ENCODE data around the gene PASK. TPM values are rescaled to one million over a fixed set of nuclear protein-coding genes. Genes with fewer than 3 reads are reported as not detected.

The PASK gene
- total RNA-seq, 4 donors from 2014 or later = 3.4 to 8.9 (median 5.6) TPM

DNA sequence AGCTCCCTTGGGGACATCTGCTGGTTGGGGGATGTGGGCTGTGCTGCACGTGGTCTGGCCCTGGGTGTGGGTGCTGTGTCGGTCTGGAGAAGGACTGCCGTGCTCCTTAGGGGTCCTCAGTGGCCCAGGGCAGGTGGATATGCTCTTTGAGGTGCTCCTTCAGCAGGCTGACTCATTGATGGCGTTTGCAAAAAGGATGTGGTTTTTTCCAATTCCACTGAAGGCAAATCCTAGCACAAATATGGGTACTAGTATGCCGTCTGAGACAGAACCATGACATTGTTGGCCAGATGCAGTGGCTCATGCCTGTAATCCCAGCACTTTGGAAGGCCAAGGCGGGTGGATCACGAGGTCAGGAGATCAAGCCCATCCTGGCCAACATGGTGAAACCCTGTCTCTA lies 4.3 kb upstream of the PASK start:
- H3K4me3 ChIP-seq = no peak overlapping the region
- peaks cover 8 to 59% (median 12%) of the 10 kb centered on the region in 3 donors for H3K36me3 ChIP-seq
- H3K9me3 ChIP-seq = no peaks in the 10 kb centered on the region
- 79 to 86% methylated on average over 4 to 6 of the region's 7 CpGs for WGBS, 2 donors
- H3K4me1 ChIP-seq = peaks cover 15 to 28% (median 15%) of the 10 kb centered on the region in 3 donors
- no peak overlapping the region for H3K27ac ChIP-seq
- intact Hi-C loops (cut with DNase I) = no loop called here
- DNase-seq = no peak
- no peaks in the 10 kb centered on the region for H3K27me3 ChIP-seq
- TF ChIP-seq, protein P1, sequence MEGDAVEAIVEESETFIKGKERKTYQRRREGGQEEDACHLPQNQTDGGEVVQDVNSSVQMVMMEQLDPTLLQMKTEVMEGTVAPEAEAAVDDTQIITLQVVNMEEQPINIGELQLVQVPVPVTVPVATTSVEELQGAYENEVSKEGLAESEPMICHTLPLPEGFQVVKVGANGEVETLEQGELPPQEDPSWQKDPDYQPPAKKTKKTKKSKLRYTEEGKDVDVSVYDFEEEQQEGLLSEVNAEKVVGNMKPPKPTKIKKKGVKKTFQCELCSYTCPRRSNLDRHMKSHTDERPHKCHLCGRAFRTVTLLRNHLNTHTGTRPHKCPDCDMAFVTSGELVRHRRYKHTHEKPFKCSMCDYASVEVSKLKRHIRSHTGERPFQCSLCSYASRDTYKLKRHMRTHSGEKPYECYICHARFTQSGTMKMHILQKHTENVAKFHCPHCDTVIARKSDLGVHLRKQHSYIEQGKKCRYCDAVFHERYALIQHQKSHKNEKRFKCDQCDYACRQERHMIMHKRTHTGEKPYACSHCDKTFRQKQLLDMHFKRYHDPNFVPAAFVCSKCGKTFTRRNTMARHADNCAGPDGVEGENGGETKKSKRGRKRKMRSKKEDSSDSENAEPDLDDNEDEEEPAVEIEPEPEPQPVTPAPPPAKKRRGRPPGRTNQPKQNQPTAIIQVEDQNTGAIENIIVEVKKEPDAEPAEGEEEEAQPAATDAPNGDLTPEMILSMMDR (IDR thresholded peaks at IDR 0.05) = no peak
- TF ChIP-seq POLR2A (IDR thresholded peaks at IDR 0.05) = no peak

DNA sequence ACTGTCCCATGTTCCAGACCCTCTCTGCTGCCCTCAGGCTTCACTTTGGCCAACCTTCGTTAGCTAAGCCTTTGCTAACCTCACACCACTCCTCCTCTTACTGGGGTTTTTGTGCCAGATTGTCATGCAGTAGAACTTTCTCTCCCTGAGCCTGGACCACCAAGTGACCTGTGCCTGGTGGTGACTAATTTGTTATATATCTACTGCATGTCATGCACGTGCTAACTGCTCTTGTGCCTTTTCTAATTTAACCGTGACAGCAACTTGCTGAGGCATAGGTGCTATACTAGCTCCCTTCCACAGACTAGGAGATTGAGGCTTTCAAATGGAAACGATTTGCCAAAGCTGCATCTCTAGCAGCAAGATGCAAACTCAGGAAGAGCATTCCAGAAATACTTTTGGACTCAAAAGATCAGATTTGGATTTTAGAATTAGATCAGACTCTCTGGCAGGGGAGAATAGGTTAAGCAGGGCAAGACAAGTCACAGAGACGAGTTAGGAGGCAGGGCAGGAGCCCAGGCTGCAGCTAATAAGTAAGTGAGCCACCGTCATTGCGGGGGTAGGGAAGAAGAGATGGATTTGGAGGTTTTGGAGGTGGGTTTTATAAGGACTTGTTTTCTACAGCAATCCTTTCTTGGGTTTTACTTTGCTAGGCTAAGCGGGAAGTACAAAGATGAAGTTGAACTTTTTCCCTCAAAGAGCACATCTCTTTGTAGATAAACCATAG lies 2.8 kb upstream of the PASK start:
- Histone ChIP-seq H3K36me3 (peaks cover 0 to 43% (median 0%) of the 10 kb centered on the region in 3 donors), H3K4me1 (peaks cover 20 to 36% (median 20%) of the 10 kb centered on the region in 3 donors), H3K27ac (no peak overlapping the region), H3K27me3 (no peaks in the 10 kb centered on the region), H3K9me3 (no peaks in the 10 kb centered on the region), H3K4me3 (no peak overlapping the region)
- DNase-seq = no peak
- 68 to 69% methylated on average over 8 of the region's 8 CpGs for WGBS, 2 donors
- intact Hi-C loops (cut with DNase I) = no loop called here
- no peak for TF ChIP-seq POLR2A (IDR thresholded peaks at IDR 0.05)
- TF ChIP-seq, protein P1 (IDR thresholded peaks at IDR 0.05) = no peak

DNA sequence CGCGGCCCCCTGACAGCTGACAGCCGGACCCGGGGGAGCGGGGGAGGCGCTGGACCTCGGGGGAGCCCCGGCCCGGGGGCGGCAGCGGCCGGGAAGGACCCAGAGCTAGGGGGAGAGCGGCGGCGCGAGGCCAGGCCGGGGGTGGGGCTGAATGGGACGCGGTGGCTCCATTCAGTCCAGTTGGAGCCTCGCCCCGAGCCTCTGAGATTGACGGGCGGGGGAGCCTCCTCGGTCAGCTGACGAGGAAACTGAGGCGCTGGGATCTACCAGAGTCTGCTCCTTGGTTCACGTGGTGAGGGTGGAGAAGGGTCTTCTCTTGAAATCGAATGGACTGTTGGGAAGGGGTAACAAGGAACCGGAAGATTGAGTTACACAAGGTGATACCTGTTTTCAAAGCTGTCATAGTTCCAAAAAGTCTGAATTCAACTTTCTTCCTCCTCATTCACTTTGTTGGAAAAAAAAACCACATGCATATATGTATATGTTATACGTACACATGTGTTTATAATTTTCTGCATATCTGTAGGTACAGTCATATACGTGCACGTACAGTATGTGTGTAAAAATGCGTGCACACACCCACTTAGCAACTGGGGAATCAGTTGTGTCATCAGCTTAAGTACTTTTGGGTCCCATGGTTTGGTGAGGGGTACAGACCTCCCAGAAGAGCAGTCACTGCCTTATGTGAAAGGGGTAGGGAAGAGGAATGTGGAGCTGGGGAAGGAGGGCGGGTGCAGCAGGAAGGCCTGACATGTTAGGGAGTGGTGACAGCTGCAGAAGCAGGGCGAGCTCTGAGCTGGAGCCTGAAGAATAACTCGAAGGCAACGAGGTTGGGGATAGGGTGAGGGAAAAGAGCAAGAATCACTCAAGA lies 1.6 kb upstream of the PASK start:
- 11 to 21% methylated on average over 11 to 19 of the region's 37 CpGs for WGBS, 2 donors
- DNase-seq = no peak
- H3K4me1 ChIP-seq = peaks cover 20 to 36% (median 20%) of the 10 kb centered on the region in 3 donors
- H3K27me3 ChIP-seq = no peaks in the 10 kb centered on the region
- H3K9me3 ChIP-seq = no peaks in the 10 kb centered on the region
- peak overlapping the region; percentile 87 to 95 (median 92) for H3K27ac ChIP-seq
- TF ChIP-seq, protein P1 (IDR thresholded peaks at IDR 0.05) = no peak
- peaks cover 0 to 31% (median 0%) of the 10 kb centered on the region in 3 donors for H3K36me3 ChIP-seq
- peak overlapping the region; percentile 80 to 100 (median 98) for H3K4me3 ChIP-seq
- intact Hi-C loops (cut with DNase I) = no loop called here

GRCh38 chr2:241149925-241150659 lies 820 bp upstream of the PASK start, which contains the start of gene PPP1R7:
Gene PPP1R7 (plus strand): TSS chr2:241150467. CDS start chr2:241150496, 29 bp downstream.
- no peaks in the 10 kb centered on the region for H3K27me3 ChIP-seq
- peaks cover 20 to 36% (median 20%) of the 10 kb centered on the region in 3 donors for H3K4me1 ChIP-seq
- WGBS, 2 donors = 2% methylated on average over 7 of the region's 73 CpGs; no CpG with 5 or more reads in 1 of the 2 donors
- intact Hi-C loops (cut with DNase I) = no loop called here
- peak; percentile 86 for DNase-seq
- H3K4me3 ChIP-seq = peak within 1 kb of the TSS; percentile 80 to 100 (median 98)
- peak within 1 kb of the TSS; percentile 87 to 95 (median 92) for H3K27ac ChIP-seq
- H3K36me3 ChIP-seq = peaks cover 0 to 23% (median 0%) of the 10 kb centered on the region in 3 donors
- peak in 3 of 4 donors; percentile 22 to 76 (median 45) for TF ChIP-seq POLR2A (IDR thresholded peaks at IDR 0.05)
- TF ChIP-seq, protein P1 (IDR thresholded peaks at IDR 0.05) = peak in 1 of 6 experiments; percentile 14
- no peaks in the 10 kb centered on the region for H3K9me3 ChIP-seq
